Measurements from ENCODE around the gene RPL36.
"Not testable (repeated sequence)": the region's sequence is repeated elsewhere in the genome, so short reads cannot be mapped to it uniquely, and the experiment has no call there.

Gene RPL36

DNA sequence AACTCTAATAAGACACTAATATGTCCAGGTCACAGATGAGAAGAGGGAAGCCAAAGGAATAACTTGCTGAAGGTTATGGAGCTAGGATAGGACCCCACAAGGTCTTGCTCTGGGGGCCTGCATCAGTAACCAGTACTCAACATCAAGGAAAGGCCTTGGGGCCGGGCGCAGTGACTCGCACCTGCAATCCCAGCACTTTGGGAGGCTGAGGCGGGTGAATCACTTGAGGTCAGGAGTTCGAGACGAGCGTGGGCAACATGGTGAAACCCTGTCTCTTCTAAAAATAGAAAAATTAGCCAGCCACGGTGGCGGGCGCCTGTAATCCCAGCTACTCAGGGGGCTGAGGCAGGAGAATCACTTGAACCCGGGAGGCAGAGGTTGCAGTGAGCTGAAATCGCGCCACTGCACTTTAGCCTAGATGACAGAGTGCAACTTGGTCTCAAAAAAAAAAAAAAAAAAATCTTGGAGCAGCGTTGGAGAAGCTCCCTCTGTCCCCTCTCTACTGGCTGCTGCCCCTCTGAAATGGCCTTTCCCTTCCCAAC, 28.0 kb downstream of the RPL36 start:
- no peaks in the 10 kb centered on the region for H3K9me3 Mint-ChIP-seq
- peaks cover 29% of the 10 kb centered on the region for H3K4me1 Mint-ChIP-seq (ENCODE audit: low read depth)
- H3K36me3 Mint-ChIP-seq (ENCODE audit: low read depth) = peaks cover 31% of the 10 kb centered on the region
- H3K27ac Mint-ChIP-seq = peak overlapping the region; percentile 93
- peak overlapping the region; percentile 85 for H3K4me3 Mint-ChIP-seq
- intact Hi-C loops (cut with micrococcal nuclease) = no loop called here
- H3K27me3 Mint-ChIP-seq = peaks cover 2% of the 10 kb centered on the region

DNA sequence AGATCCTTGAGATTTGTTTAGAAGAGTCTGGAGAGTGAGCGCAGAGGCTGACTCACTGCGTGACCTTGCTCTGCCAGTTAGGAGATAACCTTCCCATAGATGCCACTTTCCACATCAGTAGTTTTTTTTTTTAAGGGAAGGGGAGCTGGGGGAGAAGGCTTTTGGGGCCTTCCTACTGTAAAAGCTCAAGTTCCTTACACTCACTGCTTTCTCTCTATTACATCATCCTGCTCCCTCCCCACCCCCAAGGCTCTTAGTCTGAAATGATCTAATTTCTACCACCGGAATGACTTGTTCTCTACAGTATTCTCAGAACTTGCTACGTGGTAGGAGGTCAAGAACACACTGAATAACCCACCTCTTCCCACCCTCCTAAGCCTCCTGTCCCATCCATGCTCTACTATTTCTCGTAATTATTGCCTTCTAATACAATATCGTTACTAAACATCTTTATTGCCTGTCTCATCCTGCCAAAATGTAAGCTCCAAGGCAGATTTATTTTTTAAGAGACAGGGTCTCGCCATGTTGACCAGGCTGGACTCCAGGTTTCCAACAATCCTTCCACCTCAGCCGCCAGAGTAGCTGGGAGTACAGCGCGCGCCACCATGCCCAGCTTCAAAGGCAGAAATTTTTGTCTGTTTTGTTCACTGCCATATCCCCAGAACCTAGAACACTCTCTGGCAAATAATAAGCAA, 28.6 kb downstream of the RPL36 start:
- Mint-ChIP-seq H3K9me3 (no peaks in the 10 kb centered on the region), H3K36me3 (ENCODE audit: low read depth) (peaks cover 25% of the 10 kb centered on the region), H3K4me3 (peak overlapping the region; percentile 85), H3K4me1 (ENCODE audit: low read depth) (peaks cover 29% of the 10 kb centered on the region), H3K27ac (peak overlapping the region; percentile 93), H3K27me3 (peaks cover 2% of the 10 kb centered on the region)
- intact Hi-C loops (cut with micrococcal nuclease) = no loop called here

DNA sequence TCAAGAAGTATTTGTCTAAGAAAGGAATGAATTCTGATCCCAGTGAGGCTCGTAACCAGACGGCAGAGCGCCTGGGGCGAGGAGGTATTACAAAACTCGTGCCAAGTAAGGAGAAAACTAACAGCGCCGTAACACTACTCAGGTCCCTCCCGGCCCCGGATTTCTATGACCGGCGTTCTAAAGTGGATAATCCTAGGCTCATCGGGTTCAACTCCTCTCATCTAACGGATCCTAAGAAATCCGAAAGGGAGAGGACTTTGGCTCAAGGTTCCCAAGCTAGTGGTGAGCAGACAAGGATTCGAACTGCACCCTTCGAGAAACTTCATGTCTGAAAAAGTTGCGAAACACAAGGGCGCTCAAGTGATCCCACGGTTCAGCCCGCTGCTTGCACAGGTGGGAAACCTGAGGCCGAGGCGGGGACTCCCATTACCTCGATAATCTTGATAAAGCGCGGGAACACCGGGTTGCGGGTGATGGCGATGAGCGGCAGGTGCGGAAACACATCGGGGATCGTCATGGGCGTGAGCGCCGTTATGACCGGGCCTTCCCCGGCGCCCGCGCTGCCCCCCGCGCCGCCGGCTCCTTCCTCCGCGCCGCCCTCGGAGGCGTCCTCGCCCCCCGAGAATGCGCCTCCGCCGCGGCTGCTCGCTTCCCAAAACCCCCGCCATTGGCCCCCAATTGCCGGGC, 29.3 kb downstream of the RPL36 start:
- intact Hi-C loops (cut with micrococcal nuclease) = no loop called here
- Mint-ChIP-seq H3K27ac (peak overlapping the region; percentile 93), H3K27me3 (peaks cover 2% of the 10 kb centered on the region), H3K4me3 (peak overlapping the region; percentile 85), H3K36me3 (ENCODE audit: low read depth) (peaks cover 18% of the 10 kb centered on the region), H3K4me1 (ENCODE audit: low read depth) (peaks cover 29% of the 10 kb centered on the region), H3K9me3 (no peaks in the 10 kb centered on the region)

DNA sequence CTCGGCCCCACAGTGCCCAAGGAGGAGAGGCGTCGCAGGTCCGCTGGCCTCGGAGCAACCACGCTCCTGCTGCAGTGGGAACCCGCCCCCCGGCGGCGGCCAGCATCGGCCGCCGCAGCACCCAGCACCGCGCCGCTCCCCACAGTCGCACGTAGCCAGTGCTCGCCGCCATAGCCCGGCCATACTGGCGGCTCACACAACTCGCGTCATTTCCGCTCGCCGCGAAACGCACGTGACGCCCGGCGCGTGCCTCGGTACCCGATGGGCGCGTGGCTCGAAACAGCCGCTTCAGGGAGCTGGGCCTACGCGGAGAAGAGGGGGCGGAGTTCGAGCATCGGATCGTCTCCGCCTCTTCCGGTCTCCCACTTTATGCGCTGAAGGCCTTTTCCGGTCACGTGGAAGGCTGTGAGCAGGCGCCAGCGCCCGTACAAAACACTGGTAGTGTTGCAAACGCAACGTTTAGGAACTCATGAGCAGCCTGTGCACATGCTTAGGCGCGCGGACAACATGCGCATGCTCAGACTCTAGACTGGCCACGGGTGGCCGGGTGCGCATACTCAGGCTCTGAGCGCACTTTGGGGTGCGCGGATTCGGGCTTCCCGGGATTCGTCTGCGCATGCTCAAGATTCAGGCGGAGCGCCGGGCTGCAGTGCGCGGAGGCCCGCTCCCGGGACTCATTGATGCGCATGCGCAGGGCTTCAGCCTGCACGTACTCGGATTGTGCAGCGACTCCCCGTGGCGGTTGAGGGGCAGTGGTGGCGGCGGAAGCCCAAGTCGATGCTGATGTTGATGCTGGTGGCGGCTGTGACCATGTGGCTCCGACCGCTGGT, 30.1 kb downstream of the RPL36 start, which contains the start of the genes CATSPERD and LONP1:
CATSPERD (plus strand) TSS at position 677 of the 830 bp plus-strand sequence; CDS start at position 778, 101 bp downstream.
LONP1 (minus strand) TSS at position 186 of the 830 bp plus-strand sequence; CDS start at position 172, 14 bp downstream.
- Mint-ChIP-seq H3K9me3 (no peaks in the 10 kb centered on the region), H3K4me3 (peak within 1 kb of the TSS; percentile 85), H3K4me1 (ENCODE audit: low read depth) (peaks cover 29% of the 10 kb centered on the region), H3K36me3 (ENCODE audit: low read depth) (peaks cover 13% of the 10 kb centered on the region), H3K27me3 (peaks cover 2% of the 10 kb centered on the region), H3K27ac (peak within 1 kb of the TSS; percentile 93)
- intact Hi-C loops (cut with micrococcal nuclease) = loop anchor here (1.0 to 2.0 kb wide), 3 partner anchors 30 to 185 kb away; partner anchors contain the start of genes MICOS13, RPL36 and VMAC

DNA sequence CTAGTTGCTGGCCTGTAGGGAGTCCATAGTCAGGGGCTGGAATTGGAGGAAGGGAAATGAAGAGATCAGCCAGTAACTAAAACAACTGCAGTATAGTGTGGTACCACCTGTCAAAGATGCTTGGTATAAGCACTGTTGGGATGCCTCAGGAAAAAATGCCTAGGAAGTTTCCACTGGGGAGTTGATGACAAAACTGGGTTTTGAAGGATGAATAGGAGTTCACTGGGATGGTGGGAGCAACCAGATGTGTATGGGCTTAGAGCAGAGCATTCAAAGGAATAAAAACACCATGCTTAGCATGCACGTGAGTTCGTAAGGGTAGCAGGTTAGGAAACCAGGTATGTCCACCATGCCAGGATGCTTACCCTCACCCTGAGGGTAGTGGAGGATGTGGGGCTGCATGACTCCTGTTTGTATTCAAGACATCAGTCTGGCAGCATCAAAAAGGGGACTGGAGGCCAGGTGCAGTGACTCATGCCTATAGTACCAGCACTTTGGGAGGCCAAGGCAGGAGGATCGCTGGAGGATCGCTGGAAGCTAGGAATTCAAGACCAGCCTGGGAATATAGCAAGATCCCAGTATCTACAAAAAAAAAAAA, 37.5 kb downstream of the RPL36 start:
- no peaks in the 10 kb centered on the region for H3K9me3 Mint-ChIP-seq
- H3K4me3 Mint-ChIP-seq = no peak overlapping the region
- peaks cover 7% of the 10 kb centered on the region for H3K27me3 Mint-ChIP-seq
- intact Hi-C loops (cut with micrococcal nuclease) = no loop called here
- no peaks in the 10 kb centered on the region for H3K4me1 Mint-ChIP-seq (ENCODE audit: low read depth)
- H3K36me3 Mint-ChIP-seq (ENCODE audit: low read depth) = no peaks in the 10 kb centered on the region
- no peak overlapping the region for H3K27ac Mint-ChIP-seq

DNA sequence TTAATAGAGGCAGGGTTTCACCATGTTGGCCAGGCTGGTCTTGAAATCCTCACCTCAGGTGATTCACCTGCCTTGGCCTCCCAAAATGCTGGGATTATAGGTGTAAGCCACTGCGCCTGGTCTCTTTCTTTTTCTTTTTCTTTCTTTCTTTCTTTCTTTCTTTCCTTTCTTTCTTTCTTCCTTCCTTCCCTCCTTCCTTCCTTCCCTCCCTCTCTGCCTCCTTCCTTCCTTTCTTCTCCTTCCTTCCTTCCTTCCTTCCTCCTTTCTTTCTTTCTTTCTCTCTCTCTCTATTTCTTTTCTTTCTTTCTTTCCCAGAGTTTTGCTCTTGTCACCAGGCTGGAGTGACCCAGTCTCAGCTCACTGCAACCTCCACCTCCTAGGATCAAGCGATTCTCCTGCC, 43.1 kb downstream of the RPL36 start:
- H3K36me3 Mint-ChIP-seq (ENCODE audit: low read depth); intact Hi-C loops (cut with micrococcal nuclease); H3K9me3 Mint-ChIP-seq; H3K4me3 Mint-ChIP-seq; H3K4me1 Mint-ChIP-seq (ENCODE audit: low read depth); H3K27ac Mint-ChIP-seq; H3K27me3 Mint-ChIP-seq: not testable (repeated sequence)

DNA sequence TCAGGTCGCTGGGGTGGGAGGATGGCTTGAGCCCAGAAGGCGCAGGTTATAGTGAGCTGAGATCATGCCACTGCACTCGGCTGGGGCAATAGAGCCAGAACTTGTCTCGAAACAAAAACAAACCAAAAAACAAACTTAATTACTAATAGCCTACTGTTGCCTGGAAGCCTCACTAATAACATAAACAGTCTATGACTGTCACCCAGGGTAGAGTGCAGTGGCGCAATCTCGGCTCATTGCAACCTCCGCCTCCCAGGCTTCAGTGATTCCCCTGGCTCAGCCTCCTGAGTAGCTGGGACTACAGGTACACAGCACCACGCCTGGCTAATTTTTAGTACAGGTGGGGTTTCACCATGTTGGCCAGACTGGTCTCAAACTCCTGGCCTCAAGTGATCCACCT, 48.3 kb downstream of the RPL36 start:
- intact Hi-C loops (cut with micrococcal nuclease) = no loop called here
- no peak overlapping the region for H3K27ac Mint-ChIP-seq
- H3K4me1 Mint-ChIP-seq (ENCODE audit: low read depth) = no peaks in the 10 kb centered on the region

More for the DNA sequence above, 48.3 kb downstream of the RPL36 start:
- no peaks in the 10 kb centered on the region for H3K9me3 Mint-ChIP-seq
- H3K4me3 Mint-ChIP-seq = no peak overlapping the region
- H3K36me3 Mint-ChIP-seq (ENCODE audit: low read depth) = no peaks in the 10 kb centered on the region
- H3K27me3 Mint-ChIP-seq = no peaks in the 10 kb centered on the region

All from dendritic cell treated with granulocyte-macrophage colony-stimulating factor and Interleukin-4, amounts not matched to agents 40 ng/mL and 50 ng/mL, for 4 days (primary cell).